ENCODE data around the gene GJB6.

The GJB6 gene

DNA sequence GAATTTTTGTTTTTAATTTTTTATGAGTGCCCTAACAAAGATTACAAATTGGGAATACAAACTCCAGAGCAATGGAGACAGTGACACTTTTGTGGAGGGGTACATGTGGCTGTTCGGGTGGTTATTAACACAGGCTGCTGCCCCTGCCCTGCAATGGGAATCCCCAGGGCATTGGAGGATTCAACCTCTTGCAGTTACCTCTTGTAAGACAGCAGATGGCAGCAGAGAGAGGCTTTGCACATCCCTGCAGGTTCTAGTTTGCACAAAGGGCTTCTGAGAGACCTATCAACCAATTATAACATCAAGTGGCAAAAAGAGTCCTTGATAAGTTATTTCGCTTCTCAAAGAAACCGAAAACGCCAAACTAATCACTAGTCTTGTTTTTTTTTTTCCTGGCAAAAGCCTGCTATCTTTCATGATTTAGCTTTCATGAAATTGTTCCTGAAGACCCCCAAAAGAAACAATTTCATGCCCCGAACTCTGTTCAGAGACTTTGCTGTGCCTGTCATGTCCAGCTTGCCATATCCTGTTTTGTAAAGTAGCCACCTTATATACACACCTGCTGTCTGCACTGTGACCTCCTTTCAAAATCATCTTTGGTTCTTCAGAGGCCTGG lies 49.8 kb downstream of the GJB6 start:
- DNase-seq = no peak

DNA sequence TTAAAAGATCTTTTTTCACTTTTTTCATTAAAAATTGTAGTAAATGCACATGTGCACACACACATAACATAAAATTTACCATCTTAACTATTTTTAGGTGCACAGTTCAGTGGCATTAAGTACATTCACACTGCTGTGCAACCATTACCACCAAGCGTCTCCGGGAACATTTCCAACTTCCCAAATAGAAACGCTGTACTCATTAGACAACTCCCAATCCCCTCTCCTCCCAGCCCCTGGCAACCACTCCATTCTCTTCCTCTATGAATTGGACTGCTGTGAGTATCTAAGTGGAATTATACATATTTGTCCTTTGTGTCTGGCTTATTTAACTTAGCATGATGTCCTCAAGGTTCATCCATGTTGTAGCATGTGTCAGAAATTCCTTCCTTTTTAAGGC lies 50.9 kb downstream of the GJB6 start:
- DNase-seq = no peak

DNA sequence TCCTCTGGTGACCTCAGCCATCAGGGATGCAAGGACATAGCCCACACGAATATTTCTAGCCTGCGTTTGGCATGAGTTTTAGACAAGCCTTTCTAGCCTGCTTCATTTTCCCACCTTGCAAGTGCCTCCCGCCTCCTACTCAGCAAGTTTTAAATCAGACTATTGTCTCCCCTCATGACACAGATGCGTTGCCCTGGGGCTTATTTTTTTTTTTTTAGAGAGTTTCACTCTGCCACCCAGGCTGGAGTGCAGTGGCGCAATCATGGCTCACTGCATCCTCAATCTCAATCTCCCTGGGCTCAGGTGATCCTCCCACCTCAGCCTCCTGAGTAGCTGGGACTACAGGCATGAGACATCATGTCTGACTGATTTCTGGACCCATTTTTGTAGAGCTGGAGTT lies 54.0 kb downstream of the GJB6 start:
- no peak for DNase-seq

GRCh38 chr13:20177049-20177831 lies 54.9 kb downstream of the GJB6 start:
- DNase-seq = no peak

DNA sequence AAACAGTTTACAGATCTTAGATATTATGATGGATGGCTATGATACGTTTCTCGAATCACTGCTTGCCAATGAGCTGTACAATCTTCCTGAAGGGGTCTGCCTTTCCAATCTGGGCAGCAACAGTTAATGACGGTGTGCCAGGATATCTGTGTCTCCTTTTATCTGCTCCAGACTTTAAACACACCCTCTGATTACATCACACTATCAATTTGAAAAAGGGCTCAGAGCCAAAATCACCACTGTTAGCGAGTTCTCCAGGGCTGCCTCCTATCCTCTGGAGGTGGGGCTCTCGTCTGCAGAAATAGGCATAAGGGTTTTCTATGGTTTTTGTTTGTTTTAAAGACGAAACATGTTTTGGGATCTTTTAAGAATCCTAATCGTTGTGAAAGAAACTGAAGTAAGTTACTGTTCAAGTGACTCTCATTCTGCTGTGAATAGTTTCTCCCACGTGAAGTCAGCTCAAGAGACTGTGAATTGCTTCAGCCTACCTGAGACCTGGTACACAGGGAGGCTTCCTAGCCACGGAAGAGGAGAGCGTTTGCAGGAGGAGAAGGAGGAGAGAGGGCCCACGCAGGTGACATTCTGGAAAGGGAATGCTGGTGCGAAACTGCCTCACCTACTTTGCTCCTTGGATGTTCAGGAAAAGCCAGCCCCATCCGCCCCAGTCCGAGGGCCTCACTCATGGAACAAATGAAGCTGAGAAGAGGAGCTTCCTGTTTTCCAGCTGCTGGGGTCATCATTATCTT lies 56.0 kb downstream of the GJB6 start:
- DNase-seq = no peak

- no peak for DNase-seq
Observed at GRCh38 chr13:20175406-20175794, 56.7 kb downstream of the GJB6 start.

DNA sequence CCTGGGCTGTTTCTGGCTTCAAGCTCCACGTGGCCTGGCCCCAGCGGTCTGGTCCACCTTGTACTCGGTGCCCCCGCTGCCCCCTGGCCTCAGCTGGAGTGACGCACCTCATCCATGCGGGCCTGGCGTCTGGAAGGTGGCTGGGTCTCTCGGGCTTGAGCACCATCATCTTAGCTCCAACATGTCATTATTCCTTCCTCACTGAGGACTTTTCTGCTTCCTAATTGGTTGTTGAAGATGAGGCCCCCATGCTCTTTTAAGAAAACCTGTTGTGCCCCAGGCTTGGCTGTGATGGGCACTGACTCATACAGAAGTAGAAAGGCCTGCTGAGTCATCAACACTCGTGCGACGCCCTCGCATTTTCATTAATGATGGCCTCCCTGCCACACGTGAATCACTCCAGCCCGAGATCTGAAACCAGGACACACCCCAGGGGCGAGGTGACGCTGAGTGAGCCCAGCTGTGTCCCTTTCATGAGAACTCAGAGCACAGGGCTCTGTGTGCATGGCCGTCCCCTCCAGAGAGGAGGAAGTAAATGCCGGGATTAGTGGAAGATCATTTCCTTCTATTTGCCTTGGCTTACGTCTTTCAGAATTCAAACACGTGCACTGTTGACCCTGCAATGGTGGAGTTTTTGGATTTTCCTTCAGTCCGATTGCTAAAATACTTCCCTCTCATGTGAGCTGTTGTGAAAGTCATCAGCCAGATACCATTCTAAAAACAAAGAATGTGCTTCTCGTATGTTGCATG lies 57.3 kb downstream of the GJB6 start:
- no peak for DNase-seq

DNA sequence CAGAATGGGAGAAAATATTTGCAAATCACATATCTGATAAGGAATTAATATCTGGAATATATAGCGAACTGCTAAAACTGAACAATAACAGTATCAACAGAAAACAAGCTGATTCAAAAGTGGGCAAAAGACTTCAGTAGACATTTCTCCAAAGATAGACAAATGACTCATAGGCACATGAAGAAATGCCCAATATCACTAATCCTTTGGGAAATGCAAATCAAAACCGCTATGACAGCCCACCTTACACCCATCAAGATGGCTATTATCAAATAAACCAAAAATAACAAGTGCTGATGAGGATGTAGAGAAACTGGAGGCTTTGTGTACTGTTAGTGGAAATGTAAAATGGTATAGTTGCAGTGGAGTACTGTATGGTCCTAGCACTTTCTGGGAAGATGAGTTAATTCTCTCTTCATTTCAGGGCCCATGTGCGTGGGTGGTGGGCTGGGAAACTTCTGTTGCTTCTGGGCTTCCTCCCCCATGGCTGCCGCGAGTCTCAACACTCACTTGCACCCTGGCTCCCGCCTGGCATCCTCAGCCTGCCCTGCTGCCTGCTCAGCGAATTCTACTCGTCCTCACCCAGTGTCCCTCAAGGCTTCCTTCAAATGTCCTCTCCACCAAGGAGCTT lies 58.9 kb downstream of the GJB6 start:
- no peak for DNase-seq
